Measurements from ENCODE around the gene VAC14.

GRCh38 chr16:70753694-70754325 lies 47.1 kb downstream of the VAC14 start:
- TF ChIP-seq CTCF (IDR thresholded peaks at IDR 0.05; ENCODE audit: poor library complexity, severe bottlenecking) (no peak), EZH2 (IDR thresholded peaks at IDR 0.05; ENCODE audit: borderline replicate concordance, insufficient read depth, low read length, poor library complexity, severe bottlenecking) (no peak), SMC3 (conservative IDR thresholded peaks at IDR 0.05; ENCODE audit: poor library complexity) (no peak), POLR2AphosphoS5 (IDR thresholded peaks at IDR 0.05) (no peak), EP300 (conservative IDR thresholded peaks at IDR 0.05; ENCODE audit: poor library complexity, severe bottlenecking) (no peak), RAD21 (conservative IDR thresholded peaks at IDR 0.05) (no peak)
